CD4-positive, alpha-beta T cell treated with Interferon alpha-2 for 1 hour (primary cell): Measurements from ENCODE around the gene FHL1.
"Not testable (repeated sequence)": the region's sequence is repeated elsewhere in the genome, so short reads cannot be mapped to it uniquely, and the experiment has no call there.

Experiments used
- DNase-seq, 2 donors: peaks; one replicate each; pipeline ENCODE4 v3.0.0-alpha.2; 2020 to 2022

Gene FHL1

GRCh38 chrX:136147315-136147901 lies at the start of gene FHL1:
FHL1 (plus strand) TSS chrX:136147533.
- DNase-seq = peak; percentile 26 to 73

DNA sequence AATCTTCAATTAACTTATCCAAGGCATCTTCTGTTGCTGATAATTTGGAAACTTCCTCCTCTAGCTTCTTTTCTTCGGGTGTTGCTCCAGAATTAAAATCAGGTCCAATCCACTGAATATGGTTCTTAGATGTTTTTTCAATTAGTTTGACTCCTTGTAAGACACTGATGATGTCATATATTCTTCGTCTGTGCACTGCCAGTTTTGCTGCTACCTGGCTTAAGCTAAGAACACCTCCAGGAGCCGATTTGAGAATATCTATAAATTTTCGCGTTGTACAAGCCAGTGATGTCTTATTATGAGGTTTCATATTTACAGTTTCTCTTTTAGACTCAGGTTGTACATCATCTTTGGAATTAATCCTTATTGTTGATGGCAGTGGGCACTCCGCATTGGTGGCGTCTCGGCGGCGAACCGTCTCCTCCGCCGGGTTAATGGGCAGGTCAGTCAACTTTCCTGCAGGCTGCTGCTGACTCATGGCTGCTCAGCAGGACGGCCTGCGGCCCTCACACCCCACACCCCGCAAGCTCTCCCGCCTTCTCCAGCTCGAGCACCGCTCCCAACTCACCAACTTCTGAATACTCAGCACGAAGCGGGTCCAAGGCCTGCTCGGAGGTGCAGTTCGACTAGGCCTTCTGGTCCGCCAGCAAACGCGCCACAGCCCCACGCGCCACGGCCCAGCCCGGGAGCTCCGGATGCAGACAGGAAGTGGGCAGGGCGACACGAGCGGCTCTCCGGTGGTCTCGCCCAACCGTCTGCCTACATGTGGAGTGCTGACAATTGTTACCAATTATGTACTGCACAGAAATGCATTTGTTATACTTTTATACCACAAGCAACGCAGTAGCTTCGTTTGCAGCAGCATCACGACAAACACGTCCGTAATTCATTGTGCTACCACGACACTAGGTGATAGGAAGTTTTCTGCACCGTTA lies 49.2 kb upstream of the FHL1 start:
- DNase-seq = no peak

GRCh38 chrX:136104936-136105335 lies 42.4 kb upstream of the FHL1 start:
- no peak for DNase-seq

- DNase-seq = no peak
Measured at GRCh38 chrX:136106920-136107528, 40.3 kb upstream of the FHL1 start.

- not testable (repeated sequence) for DNase-seq
Measured at GRCh38 chrX:136108905-136109304, 38.4 kb upstream of the FHL1 start.

GRCh38 chrX:136112286-136112685 lies 35.0 kb upstream of the FHL1 start:
- no peak for DNase-seq

GRCh38 chrX:136112778-136113177 lies 34.6 kb upstream of the FHL1 start:
- DNase-seq = no peak

GRCh38 chrX:136115126-136115903 lies 32.0 kb upstream of the FHL1 start:
- DNase-seq = no peak

DNA sequence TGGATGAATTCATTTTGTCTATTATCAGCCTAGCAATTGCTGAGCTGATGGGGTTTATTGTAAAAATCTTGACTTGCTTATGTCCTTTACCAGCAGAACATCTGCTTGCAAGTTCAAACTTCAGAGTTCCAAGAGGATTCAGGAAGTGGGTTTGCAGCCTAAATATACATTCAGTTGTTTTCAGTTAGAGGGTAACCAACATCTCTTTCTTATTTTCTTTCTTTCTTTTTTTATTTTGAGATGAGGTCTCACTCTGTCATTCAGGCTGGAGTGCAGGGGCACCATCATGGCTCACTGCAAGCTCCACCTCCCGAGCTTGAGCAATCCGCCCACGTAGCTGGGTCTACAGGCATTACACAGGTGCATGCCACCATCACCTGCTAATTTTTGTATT lies 31.4 kb upstream of the FHL1 start:
- no peak for DNase-seq

GRCh38 chrX:136121788-136122187 lies 25.5 kb upstream of the FHL1 start:
- DNase-seq = no peak

DNA sequence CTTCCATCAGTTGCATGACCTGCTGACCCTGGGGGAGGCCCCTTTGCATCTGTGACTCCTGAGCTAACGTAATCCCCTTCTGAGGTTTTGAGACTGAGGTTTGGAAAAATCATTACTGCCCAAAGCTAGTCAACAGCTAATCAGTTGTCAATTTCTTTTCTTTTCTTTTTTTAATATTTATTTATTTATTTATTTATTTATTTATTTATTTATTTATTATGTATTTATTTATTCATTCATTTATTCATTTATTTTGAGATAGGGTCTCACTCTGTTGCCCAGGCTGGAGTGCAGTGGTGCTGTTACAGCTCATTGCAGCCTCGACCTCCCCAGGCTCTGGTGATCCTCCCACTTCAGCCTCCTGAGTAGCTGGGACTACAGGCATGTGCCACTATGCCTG lies 25.1 kb upstream of the FHL1 start:
- DNase-seq = no peak

- DNase-seq = no peak
Measured at GRCh38 chrX:136125106-136125505, 22.2 kb upstream of the FHL1 start.

- no peak for DNase-seq
Measured at GRCh38 chrX:136126371-136126770, 21.0 kb upstream of the FHL1 start.

DNA sequence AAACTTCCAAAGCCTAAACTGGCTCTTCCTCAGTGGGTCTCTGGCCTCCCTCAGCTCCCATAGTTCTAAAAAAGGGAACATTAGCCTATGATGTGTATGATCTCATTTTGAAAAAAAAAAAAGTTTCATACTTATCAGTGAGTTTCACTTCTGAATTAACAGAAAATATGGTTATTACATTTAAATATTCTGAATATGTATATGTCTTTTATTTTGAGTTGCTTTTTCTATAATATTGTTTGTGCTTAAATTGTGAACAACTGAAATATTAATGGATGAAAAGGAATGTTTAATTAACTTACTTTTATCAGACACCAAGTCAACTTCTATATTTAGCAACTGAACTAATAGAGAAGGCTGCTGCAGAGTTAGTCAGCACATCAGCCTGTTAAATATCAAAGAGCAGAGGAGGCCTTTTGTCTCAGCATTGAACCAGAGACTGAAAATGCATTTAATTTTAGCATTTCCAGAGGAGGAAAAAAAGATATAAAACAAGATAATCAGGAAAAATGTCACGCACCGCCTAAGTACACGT lies 20.4 kb upstream of the FHL1 start:
- no peak for DNase-seq

DNA sequence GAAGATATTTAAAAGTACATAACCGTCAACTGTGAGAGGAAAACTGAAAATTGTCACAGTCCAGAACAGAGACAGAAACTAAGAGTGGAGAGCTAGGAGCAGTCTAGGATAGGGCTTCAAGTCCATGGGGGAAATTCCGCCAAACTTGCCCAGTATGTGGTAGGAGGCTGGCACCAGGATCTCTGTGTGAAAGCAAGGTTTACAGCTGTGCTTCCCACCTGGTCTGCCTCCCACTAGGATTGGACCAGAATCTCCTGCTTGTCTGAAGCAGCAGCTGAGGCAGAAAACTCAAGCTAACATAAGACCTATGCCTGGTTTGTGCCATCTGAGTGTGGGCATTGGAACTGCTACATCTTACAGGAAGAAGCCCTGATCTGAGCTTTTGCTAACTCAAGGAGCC lies 18.6 kb upstream of the FHL1 start:
- DNase-seq = no peak

GRCh38 chrX:136130931-136131833 lies 16.2 kb upstream of the FHL1 start:
- no peak for DNase-seq

DNA sequence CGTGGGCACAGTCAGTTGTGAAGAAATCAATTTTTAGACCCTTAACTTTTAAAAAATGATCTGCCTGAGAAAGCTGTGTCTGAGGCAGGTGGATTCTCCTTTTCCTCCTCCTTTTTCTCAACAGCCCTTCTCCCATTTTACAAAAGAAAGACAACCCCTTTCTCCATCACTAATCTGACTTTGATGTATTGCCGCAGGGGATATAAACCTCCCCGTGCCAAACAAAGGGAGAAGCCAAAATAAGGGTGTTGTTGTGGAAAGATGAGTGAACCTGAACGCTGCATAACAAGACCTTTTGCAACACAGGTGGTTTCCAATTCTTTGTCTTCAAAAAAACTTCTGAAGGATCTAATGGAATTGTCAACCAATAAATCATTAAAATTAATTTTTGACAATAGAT lies 8.4 kb upstream of the FHL1 start:
- DNase-seq = no peak

GRCh38 chrX:136141569-136141968 lies 5.8 kb upstream of the FHL1 start:
- no peak for DNase-seq

DNA sequence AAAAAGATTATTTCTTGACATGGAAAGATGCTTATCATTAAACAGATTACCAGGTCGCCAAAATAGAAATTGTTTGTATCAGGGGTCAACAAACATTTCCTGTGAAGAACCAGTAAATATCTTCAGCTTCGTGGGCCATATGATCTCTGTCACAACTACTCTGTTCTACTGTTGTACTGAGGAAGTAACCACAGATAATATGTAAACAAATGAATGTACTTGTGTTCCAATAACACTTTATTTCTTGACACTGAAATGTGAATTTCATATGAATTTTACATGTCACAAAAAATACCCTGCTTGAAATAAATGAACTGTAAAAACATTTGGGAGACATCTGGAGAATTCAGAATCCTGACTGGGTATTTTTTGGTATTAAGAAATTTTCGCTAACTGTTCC lies 4.7 kb upstream of the FHL1 start:
- DNase-seq = no peak

GRCh38 chrX:136143711-136144110 lies 3.6 kb upstream of the FHL1 start:
- peak in 1 of 2 donors; percentile 47 for DNase-seq

DNA sequence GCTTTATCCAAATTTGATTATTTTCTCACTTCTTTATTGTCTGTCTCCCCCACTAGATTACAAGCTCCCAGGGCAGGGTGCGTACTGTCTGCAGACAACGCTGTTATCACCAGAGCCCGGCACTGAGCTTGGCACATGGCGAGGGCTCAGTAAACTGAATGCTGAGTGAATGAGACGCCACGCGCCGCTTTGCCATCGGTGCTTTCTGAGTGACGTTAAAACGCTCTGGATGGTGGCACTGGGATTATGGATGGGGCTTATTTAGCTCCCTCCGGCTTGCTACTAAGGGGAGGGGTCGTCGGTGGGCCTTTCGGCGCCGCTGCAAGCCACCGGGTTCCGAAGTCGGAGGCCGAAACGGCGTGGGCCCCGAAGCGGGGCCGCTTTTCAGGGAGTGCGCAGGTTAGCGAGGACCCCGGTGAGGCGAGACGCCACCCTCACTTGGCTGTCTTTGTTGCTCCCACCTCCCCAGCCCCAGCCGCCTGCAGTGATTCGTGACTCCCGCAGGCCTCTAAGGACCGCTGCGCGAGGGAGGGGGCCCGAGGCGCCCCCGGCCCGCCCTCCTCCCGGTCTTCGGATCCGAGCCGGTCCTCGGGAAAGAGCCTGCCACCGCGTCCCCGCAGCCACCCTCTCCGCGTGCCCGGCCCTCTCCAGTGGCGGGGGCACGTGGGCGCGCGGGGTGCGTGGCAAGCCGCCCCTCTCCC lies 569 bp upstream of the FHL1 start:
- peak in 1 of 2 donors; percentile 27 for DNase-seq
